ENCODE data around the gene FOXP1.

Gene FOXP1

DNA sequence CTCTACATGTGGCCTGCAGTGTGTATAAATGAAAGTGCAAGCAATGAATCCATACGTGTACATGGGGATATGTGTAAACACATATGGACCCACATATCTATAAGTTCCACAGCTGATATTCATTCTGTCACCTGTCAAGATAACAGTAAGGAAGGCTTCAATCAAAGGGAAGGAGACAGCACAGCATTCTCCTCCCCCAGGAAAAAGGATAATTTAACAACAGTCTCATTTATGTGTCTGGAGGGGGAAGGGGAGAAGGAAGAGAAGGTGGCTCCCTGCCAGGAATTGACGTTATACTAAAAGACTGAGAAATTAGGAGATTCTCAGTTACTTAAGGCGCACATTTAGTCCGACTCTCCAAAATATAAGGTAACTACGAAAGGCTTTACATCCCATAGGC is 345.9 kb downstream of the FOXP1 start:
- no peak for DNase-seq (ENCODE audit: low read depth)
- no peak for TF ChIP-seq CTCF (IDR thresholded peaks at IDR 0.05; ENCODE audit: insufficient read depth, low read depth, low read length, missing control alignments)
- no peak overlapping the region for H3K4me3 ChIP-seq (ENCODE audit: low read length)

- no peak overlapping the region for H3K4me3 ChIP-seq (ENCODE audit: low read length)
- no peak for TF ChIP-seq CTCF (IDR thresholded peaks at IDR 0.05; ENCODE audit: insufficient read depth, low read depth, low read length, missing control alignments)
- DNase-seq (ENCODE audit: low read depth): no peak
These were observed 347.7 kb downstream of the FOXP1 start for GRCh38 chr3:71235846-71236245.

DNA sequence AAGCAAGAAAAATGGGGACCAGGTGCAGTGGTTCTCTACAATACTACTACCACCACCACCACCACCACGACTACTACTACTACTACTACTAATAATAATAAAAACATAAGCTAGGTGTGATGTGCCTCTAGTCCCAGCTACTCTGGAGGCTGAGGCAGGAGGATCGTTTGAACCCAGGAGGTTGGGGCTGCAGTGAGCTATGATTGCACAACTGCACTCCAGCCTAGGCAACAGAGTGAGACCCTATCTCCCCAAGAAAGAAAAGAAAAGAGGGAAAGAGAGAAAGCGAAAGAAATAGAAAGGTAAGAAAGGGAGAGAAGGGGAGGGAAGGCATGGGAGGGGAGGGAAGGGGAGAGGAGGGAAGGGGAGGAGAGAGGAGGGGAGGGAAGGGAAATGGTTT is 350.6 kb downstream of the FOXP1 start:
- no peak for TF ChIP-seq CTCF (IDR thresholded peaks at IDR 0.05; ENCODE audit: insufficient read depth, low read depth, low read length, missing control alignments)
- H3K4me3 ChIP-seq (ENCODE audit: low read length): no peak overlapping the region
- no peak for DNase-seq (ENCODE audit: low read depth)

GRCh38 chr3:71232175-71232679 is 351.3 kb downstream of the FOXP1 start:
- H3K4me3 ChIP-seq (ENCODE audit: low read length): no peak overlapping the region
- TF ChIP-seq CTCF (IDR thresholded peaks at IDR 0.05; ENCODE audit: insufficient read depth, low read depth, low read length, missing control alignments): no peak
- DNase-seq (ENCODE audit: low read depth): no peak

- H3K4me3 ChIP-seq (ENCODE audit: low read length): no peak overlapping the region
- DNase-seq (ENCODE audit: low read depth): no peak
- TF ChIP-seq CTCF (IDR thresholded peaks at IDR 0.05; ENCODE audit: insufficient read depth, low read depth, low read length, missing control alignments): no peak
These were observed 351.8 kb downstream of the FOXP1 start for GRCh38 chr3:71231680-71232079.

DNA sequence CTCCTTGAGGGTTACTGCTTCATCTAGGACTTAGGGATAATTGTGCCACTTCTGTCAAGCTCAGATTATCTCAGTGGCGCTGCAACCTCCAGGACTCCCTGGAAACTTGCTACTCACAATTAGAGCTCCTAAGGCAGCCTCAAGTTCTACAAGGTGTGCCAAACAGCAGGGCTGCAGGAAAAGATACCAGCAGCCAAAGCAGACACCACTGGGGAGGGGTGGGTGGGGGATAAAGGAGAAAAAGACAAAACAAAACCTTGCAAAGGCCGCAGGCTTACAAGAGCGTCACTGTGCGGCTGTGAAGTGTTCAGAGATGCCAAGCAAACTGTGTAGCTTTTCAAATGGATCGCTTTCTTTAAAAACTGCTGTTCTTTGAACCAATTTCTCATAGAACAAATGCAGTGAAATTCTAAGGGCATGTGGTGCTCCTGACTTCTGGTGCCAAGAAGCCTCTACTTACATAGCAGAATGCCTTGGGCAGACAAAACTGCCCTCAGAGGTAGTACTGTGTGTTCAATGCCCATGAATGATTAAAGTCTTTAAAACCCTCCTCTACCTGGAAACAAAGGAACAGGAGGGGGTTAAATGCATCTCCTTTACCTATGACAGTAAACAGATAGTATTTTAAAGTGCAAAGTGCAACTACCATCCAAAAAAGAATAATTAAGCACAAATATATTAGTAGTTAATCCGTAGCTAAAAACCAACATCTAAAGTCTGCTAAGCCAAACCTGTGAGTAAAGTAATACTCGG is 353.4 kb downstream of the FOXP1 start:
- DNase-seq (ENCODE audit: low read depth): no peak
- TF ChIP-seq CTCF (IDR thresholded peaks at IDR 0.05; ENCODE audit: insufficient read depth, low read depth, low read length, missing control alignments): no peak
- no peak overlapping the region for H3K4me3 ChIP-seq (ENCODE audit: low read length)

All from epithelial cell of esophagus (primary cell).